ENCODE measurements around the gene LBX2. TPM values are rescaled to one million over a fixed set of nuclear protein-coding genes. Genes with fewer than 3 reads are reported as not detected.

Gene LBX2
- polyA plus RNA-seq, 4 donors = 1.9 to 4.0 (median 3.2) TPM

GRCh38 chr2:74505448-74506246, 6.2 kb upstream of the LBX2 start:
- DNase-seq (ENCODE audit: low read depth in 4 of 4, low spot score in 3 of 4) = no peak

- no peak for DNase-seq (ENCODE audit: low read depth in 4 of 4, low spot score in 3 of 4)
Measured at GRCh38 chr2:74504591-74504990, 5.2 kb upstream of the LBX2 start.

- no peak for DNase-seq (ENCODE audit: low read depth in 4 of 4, low spot score in 3 of 4)
Measured at GRCh38 chr2:74503506-74504475, 4.4 kb upstream of the LBX2 start.

- no peak for DNase-seq (ENCODE audit: low read depth in 4 of 4, low spot score in 3 of 4)
Measured at GRCh38 chr2:74502720-74503505, 3.5 kb upstream of the LBX2 start.

- DNase-seq (ENCODE audit: low read depth in 4 of 4, low spot score in 3 of 4) = no peak
Measured at GRCh38 chr2:74502147-74502719, 2.8 kb upstream of the LBX2 start.

- no peak for DNase-seq (ENCODE audit: low read depth in 4 of 4, low spot score in 3 of 4)
Measured at GRCh38 chr2:74501335-74502071, 2.1 kb upstream of the LBX2 start.

- no peak for DNase-seq (ENCODE audit: low read depth in 4 of 4, low spot score in 3 of 4)
Measured at GRCh38 chr2:74500578-74500946, 1.2 kb upstream of the LBX2 start.

- no peak for DNase-seq (ENCODE audit: low read depth in 4 of 4, low spot score in 3 of 4)
Measured at GRCh38 chr2:74499940-74500577, 656 bp upstream of the LBX2 start.

GRCh38 chr2:74498500-74499266, 720 bp downstream of the LBX2 start:
- no peak for DNase-seq (ENCODE audit: low read depth in 4 of 4, low spot score in 3 of 4)

GRCh38 chr2:74497777-74498499, 1.5 kb downstream of the LBX2 start:
- DNase-seq (ENCODE audit: low read depth in 4 of 4, low spot score in 3 of 4) = no peak

GRCh38 chr2:74496997-74497776, 2.2 kb downstream of the LBX2 start:
- no peak for DNase-seq (ENCODE audit: low read depth in 4 of 4, low spot score in 3 of 4)

GRCh38 chr2:74495440-74495839, 4.0 kb downstream of the LBX2 start:
- no peak for DNase-seq (ENCODE audit: low read depth in 4 of 4, low spot score in 3 of 4)

GRCh38 chr2:74493546-74493945, 5.9 kb downstream of the LBX2 start:
- DNase-seq (ENCODE audit: low read depth in 4 of 4, low spot score in 3 of 4) = no peak

- no peak for DNase-seq (ENCODE audit: low read depth in 4 of 4, low spot score in 3 of 4)
Measured at GRCh38 chr2:74491648-74492544, 7.5 kb downstream of the LBX2 start.

- DNase-seq (ENCODE audit: low read depth in 4 of 4, low spot score in 3 of 4) = no peak
Measured at GRCh38 chr2:74489906-74490305, 9.5 kb downstream of the LBX2 start.
